Activated CD8-positive, alpha-beta T cell treated with anti-CD3 and anti-CD28 coated beads, Interleukin-2, amount 10 ng/mL, durations not matched to agents 7 days and 5 days (primary cell): ENCODE data around the gene RPL35A. TPM values are rescaled to one million over a fixed set of nuclear protein-coding genes. Genes with fewer than 3 reads are reported as not detected.
"Not testable (repeated sequence)": the region's sequence is repeated elsewhere in the genome, so short reads cannot be mapped to it uniquely, and the experiment has no call there.

Source experiments
- ATAC-seq: fragments of 150-1000 bp; cut with Tn5 transposase; one replicate; pipeline ENCODE4 v1.10.0; 2021; ENCODE audit warnings: moderate library complexity
- CTCF ChIA-PET: fragments of 350-600 bp; sonication (Branson Sonifier 250); formaldehyde crosslinking; loops from one replicate; lab custom pipeline; 2021; ENCODE audit warnings: antibody characterized with exemption; lab: Charles Lee
- POLR2A ChIA-PET: fragments of 350-600 bp; sonication (Branson Sonifier 250); formaldehyde crosslinking; loops from one replicate; lab custom pipeline; 2021; ENCODE audit warnings: antibody characterized with exemption; lab: Charles Lee
- DNase-seq: peaks from one replicate; pipeline ENCODE4 v3.0.0-alpha.2; 2020
- H3K27ac Mint-ChIP-seq: one replicate; pipeline ENCODE4 v1.8.0; 2021; ENCODE audit warnings: mild to moderate bottlenecking, mixed read lengths
- H3K27me3 Mint-ChIP-seq: one replicate; pipeline ENCODE4 v1.8.0; 2021; ENCODE audit warnings: low read depth, mixed read lengths
- H3K36me3 Mint-ChIP-seq: one replicate; pipeline ENCODE4 v1.8.0; 2021; ENCODE audit warnings: low read depth, mixed read lengths
- H3K4me1 Mint-ChIP-seq: one replicate; pipeline ENCODE4 v1.8.0; 2021; ENCODE audit warnings: low read depth, mixed read lengths
- H3K4me3 Mint-ChIP-seq: one replicate; pipeline ENCODE4 v1.8.0; 2021; ENCODE audit warnings: mild to moderate bottlenecking, mixed read lengths
- H3K9me3 Mint-ChIP-seq: one replicate; pipeline ENCODE4 v1.8.0; 2022; ENCODE audit warnings: mixed read lengths; ENCODE audit not compliant: insufficient read depth
- total RNA-seq, 2 experiments: library from RNA; stranded (reverse); gene quantifications; one replicate each; pipeline ENCODE4 v1.2.3, GENCODE V29; 2021

Gene RPL35A
- total RNA-seq, 2 experiments from 2014 or later: 876 to 907 TPM

DNA sequence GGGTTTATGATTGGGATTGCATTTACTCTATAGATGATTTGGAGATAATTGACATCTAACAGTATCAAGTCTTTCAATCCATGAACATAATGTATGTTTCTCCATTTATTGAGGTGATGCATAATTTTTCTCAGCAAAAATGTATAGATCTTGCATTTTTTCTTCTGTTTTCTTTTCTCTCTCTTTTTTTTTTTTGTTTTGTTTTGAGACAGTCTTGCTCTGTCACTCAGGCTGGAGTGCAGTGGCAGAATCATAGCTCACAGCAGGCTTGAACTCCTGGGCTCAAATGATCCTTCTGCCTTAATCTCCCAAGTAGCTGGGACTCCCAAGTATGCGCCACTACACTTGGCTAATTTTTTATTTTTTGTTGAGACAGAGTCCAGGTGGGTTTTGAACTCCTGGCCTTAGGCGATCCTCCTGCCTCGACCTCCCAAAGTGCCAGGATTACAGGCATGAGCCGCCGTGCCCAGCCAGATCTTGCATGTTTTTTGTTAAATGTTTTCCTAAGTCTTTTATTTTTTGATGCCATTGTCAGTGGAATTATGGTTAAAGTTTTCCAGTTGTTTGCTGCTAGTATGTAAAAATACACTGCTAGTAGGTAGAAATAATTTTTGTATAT is 13.1 kb downstream of the RPL35A start:
- Mint-ChIP-seq H3K4me3 (no peak overlapping the region), H3K27ac (no peak overlapping the region), H3K36me3 (peaks cover 15% of the 10 kb centered on the region), H3K27me3 (no peaks in the 10 kb centered on the region), H3K9me3 (peaks cover 16% of the 10 kb centered on the region), H3K4me1 (peaks cover 40% of the 10 kb centered on the region)
- CTCF ChIA-PET: interaction anchor here (1.0 kb wide), 1 partner anchor 117 kb away, joined by 3 read pairs; no protein-coding TSS in a partner anchor
- POLR2A ChIA-PET: no interaction called here
- ATAC-seq: no peak
- no peak for DNase-seq

DNA sequence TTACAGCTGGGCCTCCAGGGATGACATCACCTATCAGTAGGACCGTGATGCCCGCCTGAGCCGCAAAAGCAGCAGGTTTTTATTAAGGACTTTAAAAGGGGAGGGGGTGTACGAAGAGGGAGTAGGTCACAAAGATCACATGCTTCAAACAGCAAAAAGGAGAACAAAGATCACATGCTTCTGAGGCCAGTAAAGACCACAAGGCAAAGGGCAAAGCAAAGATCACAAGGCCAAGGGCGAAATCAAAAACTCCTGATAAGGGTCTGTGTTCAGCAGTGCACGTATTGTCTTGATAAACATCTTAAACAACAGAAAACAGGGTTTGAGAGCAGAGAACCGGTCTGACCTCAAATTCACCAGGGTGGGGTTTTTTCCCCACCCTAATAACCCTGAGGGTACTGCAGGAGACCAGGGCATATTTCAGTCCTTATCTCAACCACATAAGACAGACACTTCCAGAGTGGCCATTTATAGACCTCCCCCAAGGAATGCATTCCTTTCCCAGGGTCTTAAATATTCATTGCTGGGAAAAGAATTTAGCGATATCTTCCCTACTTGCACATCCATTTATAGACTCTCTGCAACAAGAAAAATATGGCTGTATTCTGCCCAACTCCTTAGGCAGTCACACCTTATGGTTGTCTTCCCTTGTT is 17.5 kb downstream of the RPL35A start:
- peaks cover 14% of the 10 kb centered on the region for H3K36me3 Mint-ChIP-seq
- POLR2A ChIA-PET, H3K27me3 Mint-ChIP-seq, H3K4me3 Mint-ChIP-seq, H3K4me1 Mint-ChIP-seq, CTCF ChIA-PET, ATAC-seq, DNase-seq, H3K27ac Mint-ChIP-seq: not testable (repeated sequence)
- peaks cover 21% of the 10 kb centered on the region for H3K9me3 Mint-ChIP-seq

DNA sequence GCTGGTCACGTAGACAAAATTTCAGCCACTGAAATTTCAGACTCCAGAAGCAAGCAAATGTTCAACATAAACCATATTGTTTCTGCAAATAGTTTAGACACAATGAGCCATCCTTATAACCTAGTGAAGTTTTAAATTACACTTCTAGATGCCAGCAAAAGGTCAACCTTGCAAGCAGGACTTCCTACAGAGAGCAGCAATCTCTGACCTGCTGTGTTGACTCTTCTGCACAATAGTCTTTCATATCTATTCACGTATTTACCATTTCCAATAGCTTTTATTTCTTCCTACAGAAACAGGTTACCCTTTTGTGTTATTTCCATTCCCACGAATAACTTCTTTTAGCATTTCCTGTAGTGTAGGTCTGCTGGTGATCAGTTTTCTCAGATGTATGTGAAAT is 20.6 kb downstream of the RPL35A start:
- H3K9me3 Mint-ChIP-seq: peaks cover 21% of the 10 kb centered on the region
- DNase-seq (no peak), ATAC-seq (no peak)
- ChIA-PET CTCF (interaction anchor here (1.1 kb wide), 1 partner anchor 11 kb away, joined by 3 read pairs; no protein-coding TSS in a partner anchor), POLR2A (no interaction called here)
- H3K36me3 Mint-ChIP-seq: peaks cover 10% of the 10 kb centered on the region
- no peak overlapping the region for H3K4me3 Mint-ChIP-seq
- H3K27me3 Mint-ChIP-seq: no peaks in the 10 kb centered on the region
- H3K4me1 Mint-ChIP-seq: peaks cover 5% of the 10 kb centered on the region
- no peak overlapping the region for H3K27ac Mint-ChIP-seq

DNA sequence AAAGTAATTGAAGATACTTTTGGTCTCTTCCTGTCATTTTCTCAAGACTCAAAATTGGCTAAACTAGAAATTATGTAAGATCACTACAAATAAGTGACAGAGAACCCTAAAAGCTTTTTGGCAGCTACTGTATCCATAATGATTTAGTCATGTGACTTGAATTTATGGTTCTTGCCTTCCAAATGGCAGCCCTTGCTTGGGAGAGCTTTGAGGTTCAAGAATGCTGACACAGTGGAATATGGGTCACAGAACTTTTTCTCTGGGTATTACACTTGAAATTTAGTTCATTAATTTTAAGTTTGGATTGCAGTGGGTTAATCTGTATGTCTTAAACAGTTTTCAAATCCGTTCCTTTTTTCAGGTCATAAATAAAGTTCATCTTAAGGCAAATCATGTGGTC is 24.0 kb downstream of the RPL35A start:
- Mint-ChIP-seq H3K4me1 (peaks cover 5% of the 10 kb centered on the region), H3K27ac (no peak overlapping the region), H3K4me3 (no peak overlapping the region), H3K9me3 (no peaks in the 10 kb centered on the region), H3K27me3 (no peaks in the 10 kb centered on the region), H3K36me3 (no peaks in the 10 kb centered on the region)
- ChIA-PET CTCF (no interaction called here), POLR2A (no interaction called here)
- no peak for DNase-seq
- no peak for ATAC-seq

DNA sequence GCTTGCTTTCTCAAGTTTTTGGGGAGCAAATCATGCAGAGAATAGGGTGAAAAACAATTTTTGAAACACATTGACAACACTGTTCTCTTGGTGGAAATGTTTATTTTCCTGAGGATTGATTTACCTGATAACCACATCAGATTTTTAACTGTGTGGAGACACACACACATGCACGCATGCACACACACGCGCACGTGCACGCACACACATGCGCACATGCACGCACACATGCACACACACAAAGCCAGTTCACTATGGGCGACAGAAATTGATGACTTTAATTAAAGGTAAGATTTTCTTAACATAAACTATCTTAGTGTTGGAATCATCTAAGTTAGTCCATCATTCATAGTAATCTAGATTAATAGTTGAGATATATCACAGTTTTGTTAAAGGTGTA is 25.3 kb downstream of the RPL35A start:
- POLR2A ChIA-PET: no interaction called here
- no peaks in the 10 kb centered on the region for H3K27me3 Mint-ChIP-seq
- H3K4me3 Mint-ChIP-seq: no peak overlapping the region
- CTCF ChIA-PET: no interaction called here
- peaks cover 5% of the 10 kb centered on the region for H3K4me1 Mint-ChIP-seq
- no peaks in the 10 kb centered on the region for H3K36me3 Mint-ChIP-seq
- no peak for ATAC-seq
- DNase-seq: no peak
- no peak overlapping the region for H3K27ac Mint-ChIP-seq
- H3K9me3 Mint-ChIP-seq: no peaks in the 10 kb centered on the region

DNA sequence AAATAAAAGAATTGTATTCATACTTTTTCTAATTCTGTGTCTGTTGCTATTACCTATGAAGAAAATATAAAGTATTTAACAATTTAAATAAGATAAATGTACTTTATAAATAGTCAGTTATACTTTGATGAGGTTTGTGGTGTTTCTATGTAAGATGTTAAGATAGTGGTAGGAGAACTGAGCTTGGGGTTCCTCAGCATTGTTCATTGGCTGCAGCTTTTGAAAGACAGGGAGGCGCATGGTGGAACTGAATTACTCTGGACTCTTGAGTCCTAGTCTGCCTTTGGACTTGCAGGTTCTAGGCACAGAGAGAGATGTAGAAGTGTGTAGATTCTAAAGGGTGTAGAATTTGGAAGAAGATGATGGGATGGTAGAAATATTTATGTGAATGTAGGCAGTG is 33.1 kb downstream of the RPL35A start:
- no peak overlapping the region for H3K4me3 Mint-ChIP-seq
- ChIA-PET POLR2A (no interaction called here), CTCF (no interaction called here)
- no peaks in the 10 kb centered on the region for H3K36me3 Mint-ChIP-seq
- H3K4me1 Mint-ChIP-seq: peaks cover 9% of the 10 kb centered on the region
- peak; percentile 61 for ATAC-seq
- H3K9me3 Mint-ChIP-seq: no peaks in the 10 kb centered on the region
- DNase-seq: no peak
- no peaks in the 10 kb centered on the region for H3K27me3 Mint-ChIP-seq
- H3K27ac Mint-ChIP-seq: no peak overlapping the region

DNA sequence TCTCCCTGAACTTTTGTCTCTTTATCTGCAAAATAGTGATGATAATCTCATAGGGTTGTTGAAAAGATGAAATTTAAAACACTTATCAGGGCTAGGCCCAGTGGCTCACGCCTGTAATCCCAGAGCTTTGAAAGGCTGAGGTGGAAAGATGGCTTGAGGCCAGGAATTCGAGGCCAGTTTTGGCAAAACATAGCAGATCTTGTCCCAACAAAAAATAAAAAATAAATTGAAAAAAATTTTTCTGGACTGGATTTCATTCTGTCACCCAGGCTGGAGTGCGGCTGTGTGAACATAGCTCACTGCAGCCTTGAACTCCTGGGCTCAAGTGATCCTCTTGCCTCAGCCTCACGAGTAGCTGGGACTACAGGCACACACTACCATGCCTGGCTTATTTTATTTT is 39.7 kb downstream of the RPL35A start:
- no peak overlapping the region for H3K4me3 Mint-ChIP-seq
- H3K27me3 Mint-ChIP-seq: no peaks in the 10 kb centered on the region
- DNase-seq (no peak), ATAC-seq (no peak)
- CTCF ChIA-PET: interaction anchor here (1.2 kb wide), 1 partner anchor 9 kb away, joined by 5 read pairs; no protein-coding TSS in a partner anchor
- POLR2A ChIA-PET: no interaction called here
- no peak overlapping the region for H3K27ac Mint-ChIP-seq
- H3K36me3 Mint-ChIP-seq: no peaks in the 10 kb centered on the region
- H3K9me3 Mint-ChIP-seq: no peaks in the 10 kb centered on the region
- no peaks in the 10 kb centered on the region for H3K4me1 Mint-ChIP-seq

DNA sequence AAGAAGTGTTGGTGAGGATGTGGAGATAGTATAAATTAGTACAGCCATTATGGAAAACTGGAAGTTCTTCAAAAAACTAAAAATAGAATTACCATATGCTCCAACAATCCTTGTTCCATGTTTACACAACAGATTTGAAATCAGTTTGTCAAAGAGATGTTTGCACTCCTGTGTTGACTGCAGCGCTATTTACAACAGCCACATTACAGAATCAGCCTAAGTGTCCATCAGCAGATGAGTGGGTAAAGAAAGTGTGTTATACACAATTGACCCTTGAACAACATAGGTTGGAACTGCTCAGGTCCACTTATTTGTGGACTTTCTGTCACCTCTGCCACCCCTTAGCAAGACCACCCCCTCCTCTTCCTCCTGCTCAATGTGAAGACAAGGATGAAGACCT is 44.7 kb downstream of the RPL35A start:
- ATAC-seq: no peak
- POLR2A ChIA-PET: no interaction called here
- CTCF ChIA-PET: no interaction called here
- DNase-seq: no peak
- no peaks in the 10 kb centered on the region for H3K4me1 Mint-ChIP-seq
- no peaks in the 10 kb centered on the region for H3K27me3 Mint-ChIP-seq
- no peak overlapping the region for H3K27ac Mint-ChIP-seq
- H3K9me3 Mint-ChIP-seq: no peaks in the 10 kb centered on the region
- no peaks in the 10 kb centered on the region for H3K36me3 Mint-ChIP-seq
- no peak overlapping the region for H3K4me3 Mint-ChIP-seq

DNA sequence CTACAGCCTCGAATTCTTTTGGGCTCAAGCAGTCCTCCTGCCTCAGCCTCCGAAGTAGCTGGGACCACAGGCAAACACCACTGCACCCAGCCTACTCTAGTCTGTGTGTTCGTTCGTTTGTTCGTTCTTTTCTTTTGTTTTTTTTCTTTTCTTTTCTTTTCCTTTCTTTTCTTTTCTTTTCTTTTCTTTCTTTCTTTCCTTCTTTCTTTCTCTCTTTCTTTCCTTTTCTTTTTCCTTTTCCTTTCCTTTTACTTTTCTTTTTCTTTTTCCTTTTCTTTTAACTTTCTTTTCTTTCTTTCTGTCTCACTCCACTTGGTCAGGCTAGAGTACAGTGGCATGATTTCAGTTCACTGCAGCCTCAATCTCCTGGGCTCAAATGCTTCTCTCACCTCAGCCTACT is 46.9 kb downstream of the RPL35A start:
- H3K27ac Mint-ChIP-seq: no peak overlapping the region
- no peaks in the 10 kb centered on the region for H3K4me1 Mint-ChIP-seq
- no peak overlapping the region for H3K4me3 Mint-ChIP-seq
- ATAC-seq: no peak
- DNase-seq: no peak
- ChIA-PET CTCF (interaction anchor here (1.3 to 1.7 kb wide), 2 partner anchors 25 to 91 kb away, joined by 3 to 5 read pairs; no protein-coding TSS in a partner anchor), POLR2A (no interaction called here)
- H3K27me3 Mint-ChIP-seq: no peaks in the 10 kb centered on the region
- no peaks in the 10 kb centered on the region for H3K9me3 Mint-ChIP-seq
- no peaks in the 10 kb centered on the region for H3K36me3 Mint-ChIP-seq

DNA sequence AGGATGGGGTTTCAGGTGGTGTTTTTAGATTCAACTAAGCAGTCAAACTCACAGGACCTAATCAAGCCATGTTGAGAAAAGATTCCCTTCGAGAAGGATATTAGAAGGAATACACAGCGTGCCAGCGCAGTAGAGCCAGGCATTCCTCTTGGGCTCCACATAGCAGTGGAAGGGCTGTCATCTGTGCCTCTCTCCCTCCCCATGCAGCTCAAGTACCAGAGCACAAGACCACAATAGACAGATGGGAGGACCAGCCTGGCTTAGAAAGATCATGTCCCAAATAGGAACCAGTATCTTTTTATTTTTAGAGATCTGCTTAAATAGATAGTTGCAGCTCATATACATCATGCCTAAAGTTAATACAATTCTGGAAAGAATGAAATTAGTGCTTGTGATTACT is 47.9 kb downstream of the RPL35A start:
- H3K4me1 Mint-ChIP-seq: no peaks in the 10 kb centered on the region
- no peak overlapping the region for H3K27ac Mint-ChIP-seq
- no peaks in the 10 kb centered on the region for H3K9me3 Mint-ChIP-seq
- POLR2A ChIA-PET: no interaction called here
- DNase-seq (no peak), ATAC-seq (no peak)
- H3K4me3 Mint-ChIP-seq: no peak overlapping the region
- H3K27me3 Mint-ChIP-seq: no peaks in the 10 kb centered on the region
- CTCF ChIA-PET: interaction anchor here (1.0 kb wide), 1 partner anchor 8 kb away, joined by 5 read pairs; no protein-coding TSS in a partner anchor
- H3K36me3 Mint-ChIP-seq: no peaks in the 10 kb centered on the region
